Measurements from ENCODE around the gene RAMP2.

GRCh38 chr17:42784409-42784808 is 23.4 kb downstream of the RAMP2 start:
- TF ChIP-seq, protein P1, sequence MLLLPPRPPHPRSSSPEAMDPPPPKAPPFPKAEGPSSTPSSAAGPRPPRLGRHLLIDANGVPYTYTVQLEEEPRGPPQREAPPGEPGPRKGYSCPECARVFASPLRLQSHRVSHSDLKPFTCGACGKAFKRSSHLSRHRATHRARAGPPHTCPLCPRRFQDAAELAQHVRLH (tag by site-specific recombination; IDR thresholded peaks at IDR 0.05) = no peak
- no peak for TF ChIP-seq ZNF292 (tag by site-specific recombination; IDR thresholded peaks at IDR 0.05; ENCODE audit: borderline replicate concordance, low read depth)
- no peak for TF ChIP-seq CTCF (tag by site-specific recombination; IDR thresholded peaks at IDR 0.05)
- TF ChIP-seq, protein P2, sequence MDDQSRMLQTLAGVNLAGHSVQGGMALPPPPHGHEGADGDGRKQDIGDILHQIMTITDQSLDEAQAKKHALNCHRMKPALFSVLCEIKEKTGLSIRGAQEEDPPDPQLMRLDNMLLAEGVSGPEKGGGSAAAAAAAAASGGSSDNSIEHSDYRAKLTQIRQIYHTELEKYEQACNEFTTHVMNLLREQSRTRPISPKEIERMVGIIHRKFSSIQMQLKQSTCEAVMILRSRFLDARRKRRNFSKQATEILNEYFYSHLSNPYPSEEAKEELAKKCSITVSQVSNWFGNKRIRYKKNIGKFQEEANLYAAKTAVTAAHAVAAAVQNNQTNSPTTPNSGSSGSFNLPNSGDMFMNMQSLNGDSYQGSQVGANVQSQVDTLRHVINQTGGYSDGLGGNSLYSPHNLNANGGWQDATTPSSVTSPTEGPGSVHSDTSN (CRISPR knock-in tag; IDR thresholded peaks at IDR 0.05) = no peak
- TF ChIP-seq, protein P3, sequence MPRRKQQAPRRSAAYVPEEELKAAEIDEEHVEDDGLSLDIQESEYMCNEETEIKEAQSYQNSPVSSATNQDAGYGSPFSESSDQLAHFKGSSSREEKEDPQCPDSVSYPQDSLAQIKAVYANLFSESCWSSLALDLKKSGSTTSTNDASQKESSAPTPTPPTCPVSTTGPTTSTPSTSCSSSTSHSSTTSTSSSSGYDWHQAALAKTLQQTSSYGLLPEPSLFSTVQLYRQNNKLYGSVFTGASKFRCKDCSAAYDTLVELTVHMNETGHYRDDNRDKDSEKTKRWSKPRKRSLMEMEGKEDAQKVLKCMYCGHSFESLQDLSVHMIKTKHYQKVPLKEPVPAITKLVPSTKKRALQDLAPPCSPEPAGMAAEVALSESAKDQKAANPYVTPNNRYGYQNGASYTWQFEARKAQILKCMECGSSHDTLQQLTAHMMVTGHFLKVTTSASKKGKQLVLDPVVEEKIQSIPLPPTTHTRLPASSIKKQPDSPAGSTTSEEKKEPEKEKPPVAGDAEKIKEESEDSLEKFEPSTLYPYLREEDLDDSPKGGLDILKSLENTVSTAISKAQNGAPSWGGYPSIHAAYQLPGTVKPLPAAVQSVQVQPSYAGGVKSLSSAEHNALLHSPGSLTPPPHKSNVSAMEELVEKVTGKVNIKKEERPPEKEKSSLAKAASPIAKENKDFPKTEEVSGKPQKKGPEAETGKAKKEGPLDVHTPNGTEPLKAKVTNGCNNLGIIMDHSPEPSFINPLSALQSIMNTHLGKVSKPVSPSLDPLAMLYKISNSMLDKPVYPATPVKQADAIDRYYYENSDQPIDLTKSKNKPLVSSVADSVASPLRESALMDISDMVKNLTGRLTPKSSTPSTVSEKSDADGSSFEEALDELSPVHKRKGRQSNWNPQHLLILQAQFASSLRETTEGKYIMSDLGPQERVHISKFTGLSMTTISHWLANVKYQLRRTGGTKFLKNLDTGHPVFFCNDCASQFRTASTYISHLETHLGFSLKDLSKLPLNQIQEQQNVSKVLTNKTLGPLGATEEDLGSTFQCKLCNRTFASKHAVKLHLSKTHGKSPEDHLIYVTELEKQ (tag by site-specific recombination; IDR thresholded peaks at IDR 0.05; ENCODE audit: borderline replicate concordance) = no peak
- TF ChIP-seq KLF7 (tag by site-specific recombination; IDR thresholded peaks at IDR 0.05; ENCODE audit: borderline replicate concordance) = no peak
- TF ChIP-seq ZNF561 (tag by site-specific recombination; IDR thresholded peaks at IDR 0.05; ENCODE audit: borderline replicate concordance) = no peak
- TF ChIP-seq ZNF112 (tag by site-specific recombination; IDR thresholded peaks at IDR 0.05) = no peak
- TF ChIP-seq ZBTB10 (tag by site-specific recombination; IDR thresholded peaks at IDR 0.05) = no peak
- TF ChIP-seq ZSCAN5A (tag by site-specific recombination; IDR thresholded peaks at IDR 0.05) = no peak
- no peak for TF ChIP-seq ZNF157 (tag by site-specific recombination; IDR thresholded peaks at IDR 0.05)
- no peak for TF ChIP-seq ZSCAN30 (tag by site-specific recombination; IDR thresholded peaks at IDR 0.05)

Data from HEK293 (cell line).